Keratinocyte (primary cell): Measurements from ENCODE around the gene DNAH17. TPM values are rescaled to one million over a fixed set of nuclear protein-coding genes. Genes with fewer than 3 reads are reported as not detected.

ENCODE experiments used
- DNase-seq: peaks from one replicate; pipeline ENCODE4 v3.0.0-alpha.2; 2011; ENCODE audit warnings: low read depth, missing footprints, low spot score
- FAIRE-seq: peaks from 2 replicates; lab custom pipeline; 2011; peaks lifted over from hg19 to GRCh38; lab: Jason Lieb, UNC
- H2AFZ ChIP-seq: 2 replicates; pipeline ENCODE4 v1.6.0; 2012; ENCODE audit warnings: low read length, control low read depth, inconsistent platforms; ENCODE audit not compliant: control insufficient read depth
- H3K27ac ChIP-seq: 2 replicates; pipeline ENCODE4 v1.5.1; 2011; ENCODE audit warnings: low read length; ENCODE audit not compliant: control insufficient read depth, insufficient read depth
- H3K27me3 ChIP-seq: 3 replicates; pipeline ENCODE4 v1.6.0; 2011; ENCODE audit warnings: low read length; ENCODE audit not compliant: control insufficient read depth, insufficient read depth; ENCODE audit errors: extremely low read depth
- H3K36me3 ChIP-seq, 2 experiments: 2 replicates in 1 of 2; 3 replicates in 1 of 2; pipeline ENCODE4 v1.5.1; 2011; ENCODE audit warnings: low read length in 2 of 2, mild to moderate bottlenecking in 1 of 2; ENCODE audit not compliant: control insufficient read depth in 2 of 2, insufficient read depth in 2 of 2; ENCODE audit errors: extremely low read depth in 1 of 2
- H3K4me1 ChIP-seq: 3 replicates; pipeline ENCODE4 v1.5.1; 2011; ENCODE audit warnings: low read length; ENCODE audit not compliant: control insufficient read depth, insufficient read depth; ENCODE audit errors: extremely low read depth
- H3K4me2 ChIP-seq: 3 replicates; pipeline ENCODE4 v1.6.0; 2011; ENCODE audit warnings: low read depth, low read length; ENCODE audit not compliant: control insufficient read depth, insufficient read depth; ENCODE audit errors: extremely low read depth
- H3K4me3 ChIP-seq, 3 experiments: fragments of 200-600 bp in 1 of 3; sonication (generic) in 1 of 3; 2 replicates in 2 of 3; 3 replicates in 1 of 3; pipeline ENCODE4 v1.5.1; 2011 to 2016; ENCODE audit warnings: low read length in 3 of 3, mild to moderate bottlenecking in 3 of 3, control low read depth in 2 of 3, inconsistent platforms in 1 of 3, low read depth in 1 of 3, mixed read lengths in 1 of 3, mixed run types in 1 of 3, moderate library complexity in 1 of 3; ENCODE audit not compliant: control insufficient read depth in 2 of 3, insufficient read depth in 2 of 3; ENCODE audit errors: extremely low read depth in 1 of 3
- H3K79me2 ChIP-seq: 2 replicates; pipeline ENCODE4 v1.6.0; 2012; ENCODE audit warnings: low read length; ENCODE audit not compliant: control insufficient read depth, insufficient read depth
- H3K9ac ChIP-seq: 3 replicates; pipeline ENCODE4 v1.6.0; 2011; ENCODE audit warnings: low read length; ENCODE audit not compliant: control insufficient read depth, insufficient read depth; ENCODE audit errors: extremely low read depth
- H3K9me1 ChIP-seq: 3 replicates; pipeline ENCODE4 v1.6.0; 2011; ENCODE audit warnings: low read length; ENCODE audit not compliant: control insufficient read depth, insufficient read depth; ENCODE audit errors: extremely low read depth
- H3K9me3 ChIP-seq: 2 replicates; pipeline ENCODE4 v1.5.1; 2012; ENCODE audit warnings: low read depth, low read length; ENCODE audit not compliant: control insufficient read depth
- H4K20me1 ChIP-seq: 3 replicates; pipeline ENCODE4 v1.6.0; 2011; ENCODE audit warnings: low read length; ENCODE audit not compliant: control insufficient read depth, insufficient read depth; ENCODE audit errors: extremely low read depth
- EZH2 ChIP-seq: IDR thresholded peaks from one replicate; pipeline ENCODE4 v1.6.1; 2012; ENCODE audit warnings: inconsistent platforms, mild to moderate bottlenecking, low read length, moderate library complexity
- dilution Hi-C: fragments of 300-500 bp; cut with MboI; formaldehyde crosslinking; loops from one replicate; pipeline ENCODE4 v1.7.0; 2020; ENCODE audit warnings: low sequenced_read_pairs; ENCODE audit not compliant: extremely low pct_ligation_motif_present
- polyA plus RNA-seq, 5 experiments: library from polyadenylated mRNA; depleted of rRNA in 3 of 5; stranded (reverse) in 3 of 5; stranded (forward) in 1 of 5; unstranded in 1 of 5; fragments of >200 nt; gene quantifications; 1 replicate in 1 of 5; 2 replicates in 3 of 5; 3 replicates in 1 of 5; pipeline versions ENCODE4 v1.2.1 to v1.2.3, GENCODE V29; 2011 to 2012; ENCODE audit warnings: missing spikeins in 2 of 5, low read depth in 1 of 5, low replicate concordance in 1 of 5
- TF ChIP-seq, protein P1 (sequence below), 3 experiments: IDR thresholded peaks in 1 of 3; conservative IDR thresholded peaks in 1 of 3; optimal IDR thresholded peaks in 1 of 3; 2 replicates in 2 of 3; 3 replicates in 1 of 3; pipeline versions ENCODE3 to v1.5.1; 2011; ENCODE audit warnings: low read length in 3 of 3, mild to moderate bottlenecking in 3 of 3, moderate library complexity in 2 of 3, control low read depth in 1 of 3, inconsistent platforms in 1 of 3; ENCODE audit not compliant: insufficient read depth in 2 of 3; ENCODE audit errors: extremely low read depth in 1 of 3

The DNAH17 gene
- polyA plus RNA-seq, 1 donor (not counting 4 experiments of a cell fraction or from before 2014, with no cell fraction given), result 0.16 TPM

DNA sequence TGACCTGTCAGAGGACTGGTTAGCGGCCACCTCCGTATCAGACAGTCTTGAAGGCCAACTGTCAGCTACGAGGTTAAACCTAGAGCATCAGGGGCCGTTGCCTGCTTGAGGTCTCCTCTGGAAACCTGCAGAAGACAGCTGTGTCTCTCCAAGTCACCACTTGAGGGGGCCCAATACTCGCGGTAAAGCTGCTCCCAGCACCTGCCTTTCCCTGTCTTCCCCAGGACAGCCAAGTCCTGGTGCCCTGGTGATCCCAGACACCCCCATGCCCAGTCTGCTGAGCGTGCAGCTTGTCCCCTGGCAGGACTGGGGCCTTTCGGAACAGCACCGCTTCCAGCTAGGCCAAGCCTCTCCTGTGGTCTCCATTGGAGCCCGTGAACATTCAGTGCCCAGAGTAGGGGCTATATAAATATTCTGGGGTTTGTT lies 80.1 kb downstream of the DNAH17 start:
- peak; percentile 60 for FAIRE-seq
- H3K27ac ChIP-seq, result no peak overlapping the region

DNA sequence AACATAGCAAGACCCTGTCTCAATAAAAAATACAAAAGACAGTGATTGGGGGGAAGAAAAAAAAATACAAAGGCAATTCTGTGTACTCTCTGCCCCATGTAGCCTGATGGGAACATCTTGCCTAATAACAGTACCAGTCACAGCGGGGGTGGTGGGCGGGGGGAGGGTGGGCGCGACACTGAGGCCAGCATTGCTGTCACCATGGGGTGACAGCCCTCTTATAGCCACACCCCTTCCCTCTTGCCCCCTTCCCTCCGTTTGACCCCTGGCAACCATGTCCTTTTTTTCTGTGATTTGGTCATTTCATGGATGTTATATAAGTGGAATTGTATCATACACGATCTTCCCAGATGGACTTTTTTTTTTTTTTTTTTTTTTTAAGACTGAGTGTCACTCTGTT lies 80.9 kb downstream of the DNAH17 start:
- FAIRE-seq (no peak), DNase-seq (no peak)
- no peaks in the 10 kb centered on the region for H3K36me3 ChIP-seq
- H3K27me3 ChIP-seq, result no peaks in the 10 kb centered on the region
- H3K4me1 ChIP-seq, result peaks cover 13% of the 10 kb centered on the region
- TF ChIP-seq, protein P1, sequence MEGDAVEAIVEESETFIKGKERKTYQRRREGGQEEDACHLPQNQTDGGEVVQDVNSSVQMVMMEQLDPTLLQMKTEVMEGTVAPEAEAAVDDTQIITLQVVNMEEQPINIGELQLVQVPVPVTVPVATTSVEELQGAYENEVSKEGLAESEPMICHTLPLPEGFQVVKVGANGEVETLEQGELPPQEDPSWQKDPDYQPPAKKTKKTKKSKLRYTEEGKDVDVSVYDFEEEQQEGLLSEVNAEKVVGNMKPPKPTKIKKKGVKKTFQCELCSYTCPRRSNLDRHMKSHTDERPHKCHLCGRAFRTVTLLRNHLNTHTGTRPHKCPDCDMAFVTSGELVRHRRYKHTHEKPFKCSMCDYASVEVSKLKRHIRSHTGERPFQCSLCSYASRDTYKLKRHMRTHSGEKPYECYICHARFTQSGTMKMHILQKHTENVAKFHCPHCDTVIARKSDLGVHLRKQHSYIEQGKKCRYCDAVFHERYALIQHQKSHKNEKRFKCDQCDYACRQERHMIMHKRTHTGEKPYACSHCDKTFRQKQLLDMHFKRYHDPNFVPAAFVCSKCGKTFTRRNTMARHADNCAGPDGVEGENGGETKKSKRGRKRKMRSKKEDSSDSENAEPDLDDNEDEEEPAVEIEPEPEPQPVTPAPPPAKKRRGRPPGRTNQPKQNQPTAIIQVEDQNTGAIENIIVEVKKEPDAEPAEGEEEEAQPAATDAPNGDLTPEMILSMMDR (optimal IDR thresholded peaks at IDR 0.05 in 1 of 3, IDR thresholded peaks at IDR 0.05 in 1 of 3, conservative IDR thresholded peaks at IDR 0.05 in 1 of 3; ENCODE audit: extremely low read depth in 1 of 3, insufficient read depth in 2 of 3, low read length in 3 of 3), result no peak
- no peak for TF ChIP-seq EZH2
- no peak overlapping the region for H3K4me3 ChIP-seq
- H3K27ac ChIP-seq, result no peak overlapping the region
- H3K4me2 ChIP-seq, result no peak overlapping the region
- H3K9ac ChIP-seq, result no peak overlapping the region
- dilution Hi-C loops, result no loop called here
- no peak overlapping the region for H2AFZ ChIP-seq
- H3K9me1 ChIP-seq, result no peaks in the 10 kb centered on the region
- H3K9me3 ChIP-seq, result no peaks in the 10 kb centered on the region
- H3K79me2 ChIP-seq, result no peaks in the 10 kb centered on the region
- H4K20me1 ChIP-seq, result no peaks in the 10 kb centered on the region

More for the DNA sequence above, 80.1 kb downstream of the DNAH17 start:
- no peak overlapping the region for H3K9ac ChIP-seq
- H3K4me2 ChIP-seq, result no peak overlapping the region
- no peaks in the 10 kb centered on the region for H4K20me1 ChIP-seq
- TF ChIP-seq EZH2, result no peak
- TF ChIP-seq, protein P1 (optimal IDR thresholded peaks at IDR 0.05 in 1 of 3, IDR thresholded peaks at IDR 0.05 in 1 of 3, conservative IDR thresholded peaks at IDR 0.05 in 1 of 3; ENCODE audit: extremely low read depth in 1 of 3, insufficient read depth in 2 of 3, low read length in 3 of 3), result peak; percentile 81 to 98 (median 89)
- DNase-seq, result peak; percentile 40
- no peaks in the 10 kb centered on the region for H3K27me3 ChIP-seq
- H3K79me2 ChIP-seq, result no peaks in the 10 kb centered on the region
- H3K36me3 ChIP-seq, result no peaks in the 10 kb centered on the region
- H3K4me1 ChIP-seq, result peaks cover 13% of the 10 kb centered on the region
- H2AFZ ChIP-seq, result no peak overlapping the region
- no peaks in the 10 kb centered on the region for H3K9me3 ChIP-seq
- no peaks in the 10 kb centered on the region for H3K9me1 ChIP-seq
- no peak overlapping the region for H3K4me3 ChIP-seq
- dilution Hi-C loops, result no loop called here
